Naive thymus-derived CD4-positive, alpha-beta T cell (primary cell): ENCODE measurements around the gene MPZL2. TPM values are rescaled to one million over a fixed set of nuclear protein-coding genes. Genes with fewer than 3 reads are reported as not detected.
A peak's percentile ranks its signal among the peaks of the same experiment; 100 is the strongest.

Source experiments
- ATAC-seq: fragments of 150-1000 bp; cut with Tn5 transposase; 2 replicates; pipeline ENCODE4 v1.10.0; 2021; ENCODE audit warnings: mild to moderate bottlenecking, moderate library complexity
- CTCF ChIA-PET: fragments of 350-600 bp; sonication (Branson Sonifier 250); formaldehyde crosslinking; loops from one replicate; lab custom pipeline; 2021; ENCODE audit warnings: antibody characterized with exemption; lab: Charles Lee
- POLR2A ChIA-PET: fragments of 350-600 bp; sonication (Branson Sonifier 250); formaldehyde crosslinking; loops from one replicate; lab custom pipeline; 2021; ENCODE audit warnings: antibody characterized with exemption, inconsistent platforms; lab: Charles Lee
- DNase-seq, 9 donors: peaks; one replicate each; pipeline versions ENCODE4 v3.0.0 to v3.0.0-alpha.2; 2020 to 2022; ENCODE audit warnings: mixed read lengths in 1 of 9
- H3K27ac ChIP-seq: one replicate; pipeline ENCODE4 v1.7.0; 2013; ENCODE audit warnings: mild to moderate bottlenecking, low read depth, low read length, moderate library complexity
- H3K27me3 ChIP-seq, 2 donors: one replicate each; pipeline ENCODE4 v1.7.0; 2013; ENCODE audit warnings: low read length in 2 of 2, mild to moderate bottlenecking in 2 of 2, moderate library complexity in 2 of 2; ENCODE audit not compliant: control insufficient read depth in 2 of 2, insufficient read depth in 2 of 2
- H3K36me3 ChIP-seq, 3 experiments: 1 replicate in 2 of 3; 2 replicates in 1 of 3; pipeline ENCODE4 v1.7.0; 2013; ENCODE audit warnings: low read length in 3 of 3, mild to moderate bottlenecking in 3 of 3, moderate library complexity in 1 of 3; ENCODE audit not compliant: insufficient read depth in 3 of 3, control insufficient read depth in 2 of 3
- H3K4me1 ChIP-seq, 2 donors: one replicate each; pipeline ENCODE4 v1.7.0; 2013; ENCODE audit warnings: low read length in 2 of 2, mild to moderate bottlenecking in 2 of 2, moderate library complexity in 1 of 2; ENCODE audit not compliant: control insufficient read depth in 2 of 2, insufficient read depth in 2 of 2
- H3K4me3 ChIP-seq: 2 replicates; pipeline ENCODE4 v1.7.0; 2013; ENCODE audit warnings: mild to moderate bottlenecking, low read length
- H3K9me3 ChIP-seq, 3 experiments: 1 replicate in 2 of 3; 2 replicates in 1 of 3; pipeline ENCODE4 v1.7.0; 2013; ENCODE audit warnings: low read length in 3 of 3; ENCODE audit not compliant: control insufficient read depth in 2 of 3
- H3K27ac Mint-ChIP-seq, 9 donors: one replicate each; pipeline ENCODE4 v1.8.0; 2020 to 2022; ENCODE audit warnings: mixed read lengths in 9 of 9, mild to moderate bottlenecking in 8 of 9, moderate library complexity in 5 of 9, inconsistent platforms in 2 of 9
- H3K27me3 Mint-ChIP-seq, 5 donors: one replicate each; pipeline ENCODE4 v1.8.0; 2021 to 2022; ENCODE audit warnings: mixed read lengths in 5 of 5, mild to moderate bottlenecking in 1 of 5
- H3K36me3 Mint-ChIP-seq, 5 donors: one replicate each; pipeline ENCODE4 v1.8.0; 2020 to 2022; ENCODE audit warnings: mixed read lengths in 5 of 5, mild to moderate bottlenecking in 3 of 5, inconsistent platforms in 1 of 5
- H3K4me1 Mint-ChIP-seq, 7 donors: one replicate each; pipeline ENCODE4 v1.8.0; 2020 to 2022; ENCODE audit warnings: mixed read lengths in 7 of 7, mild to moderate bottlenecking in 3 of 7, inconsistent platforms in 1 of 7
- H3K4me3 Mint-ChIP-seq, 10 donors: one replicate each; pipeline ENCODE4 v1.8.0; 2020 to 2022; ENCODE audit warnings: mild to moderate bottlenecking in 10 of 10, mixed read lengths in 10 of 10, moderate library complexity in 6 of 10, inconsistent platforms in 2 of 10
- H3K9me3 Mint-ChIP-seq, 11 donors: one replicate each; pipeline ENCODE4 v1.8.0; 2020 to 2022; ENCODE audit warnings: mixed read lengths in 11 of 11, mild to moderate bottlenecking in 4 of 11, inconsistent platforms in 1 of 11, moderate library complexity in 1 of 11
- intact Hi-C, 2 donors: fragments of 100-400 bp; cut with micrococcal nuclease; formaldehyde crosslinking; loops; one replicate each; pipeline ENCODE4 v1.15.1; 2023
- polyA plus RNA-seq, 2 donors: library from polyadenylated mRNA; unstranded; fragments of 300-500 nt; fragmentation: Illumina TruSeq; gene quantifications; one replicate each; pipeline ENCODE4 v1.2.3, GENCODE V29; 2021
- total RNA-seq, 6 experiments: library from RNA in 5 of 6; stranded (reverse) in 5 of 6; gene quantifications; 1 replicate in 5 of 6; 2 replicates in 1 of 6; pipeline ENCODE4 v1.2.3 and lab custom pipeline; 2021 to 2026

Gene MPZL2
- total and polyA plus RNA-seq, 7 experiments from 2014 or later, result 0.69 to 5.9 (median 1.5) TPM

DNA sequence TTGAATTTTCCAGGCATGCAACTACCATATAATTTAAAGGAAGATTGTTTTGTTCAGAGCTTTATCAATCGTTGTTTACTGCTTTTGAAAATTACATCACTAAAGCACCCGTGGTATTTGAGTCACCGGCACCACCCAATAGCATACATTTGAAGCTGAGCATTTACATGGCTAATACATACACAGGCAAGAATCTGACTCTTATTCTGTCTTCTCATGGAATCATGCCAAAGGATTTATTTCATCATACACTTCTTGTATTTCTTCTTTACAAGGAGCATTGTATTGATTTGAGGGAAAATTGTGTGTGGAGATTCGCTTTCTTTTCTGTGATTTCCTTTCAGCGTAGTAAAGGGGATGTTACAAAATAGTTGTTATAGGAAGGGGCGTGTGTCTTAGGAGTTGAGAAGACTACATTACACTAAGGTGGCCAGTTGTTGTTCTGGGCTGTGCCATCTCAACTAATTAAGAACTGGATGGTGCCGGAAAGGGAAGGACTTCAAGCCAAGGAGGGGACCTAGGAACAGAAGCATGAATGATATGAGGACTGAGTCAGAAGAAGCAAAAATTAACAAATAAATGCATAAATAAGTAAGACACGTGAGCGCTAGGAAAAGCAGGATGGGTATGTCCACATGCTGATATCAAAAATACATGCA lies 27.5 kb upstream of the MPZL2 start:
- Histone ChIP-seq H3K9me3 (no peaks in the 10 kb centered on the region), H3K27me3 (no peaks in the 10 kb centered on the region), H3K36me3 (no peaks in the 10 kb centered on the region), H3K27ac (no peak overlapping the region), H3K4me3 (no peak overlapping the region), H3K4me1 (peaks cover 0 to 17% of the 10 kb centered on the region in 2 donors)
- Mint-ChIP-seq H3K4me1 (peaks cover 12 to 25% (median 20%) of the 10 kb centered on the region in 7 donors), H3K27me3 (no peaks in the 10 kb centered on the region), H3K27ac (no peak overlapping the region), H3K9me3 (peaks cover 0 to 3% (median 0%) of the 10 kb centered on the region in 11 donors), H3K36me3 (peaks cover 0 to 3% (median 0%) of the 10 kb centered on the region in 5 donors), H3K4me3 (no peak overlapping the region)
- intact Hi-C loops, result loop anchor here (1.0 to 10.0 kb wide), 5 partner anchors 39 to 273 kb away; partner anchors contain the start of genes MPZL3 (in 2 of the 2), IFT46 (in 1 of the 2) and JAML (in 1 of the 2)
- no peak for DNase-seq
- ChIA-PET CTCF (interaction anchor here (0.5 to 2.7 kb wide), 20 partner anchors 10 to 121 kb away, joined by 3 to 56 read pairs (median 4); partner anchors contain the start of genes CD3E, JAML and MPZL2), POLR2A (interaction anchor here (0.9 to 1.7 kb wide), 4 partner anchors 55 to 93 kb away, joined by 3 to 8 read pairs (median 5); partner anchors contain the start of gene JAML)
- ATAC-seq, result peak; percentile 72

DNA sequence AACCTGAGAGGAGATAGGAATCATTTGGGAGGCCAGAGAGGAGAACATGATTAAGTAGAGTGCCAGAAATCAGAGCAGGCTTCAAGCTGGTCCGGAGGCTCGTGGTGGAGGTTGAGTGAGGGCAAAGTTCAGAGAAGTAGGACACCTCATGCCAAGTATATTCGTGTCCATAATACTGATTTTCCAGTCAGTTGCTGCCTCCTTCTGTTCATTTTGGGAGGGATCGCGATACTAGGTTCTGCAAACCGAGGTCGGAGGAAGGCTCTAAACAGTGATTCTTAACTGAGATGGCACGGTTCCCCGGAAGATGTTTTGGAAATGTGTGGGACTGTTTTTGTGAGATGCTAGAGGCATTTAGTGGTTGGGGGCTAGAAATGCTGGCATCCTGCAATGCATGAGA lies 26.8 kb upstream of the MPZL2 start:
- Histone ChIP-seq H3K9me3 (no peaks in the 10 kb centered on the region), H3K27ac (no peak overlapping the region), H3K4me1 (peaks cover 0 to 11% of the 10 kb centered on the region in 2 donors), H3K36me3 (no peaks in the 10 kb centered on the region), H3K4me3 (no peak overlapping the region), H3K27me3 (no peaks in the 10 kb centered on the region)
- peaks cover 0 to 5% (median 0%) of the 10 kb centered on the region in 5 donors for H3K36me3 Mint-ChIP-seq
- ATAC-seq (peak; percentile 81), DNase-seq (peak in 8 of 9 donors; percentile 22 to 63 (median 46))
- no peaks in the 10 kb centered on the region for H3K27me3 Mint-ChIP-seq
- H3K9me3 Mint-ChIP-seq, result peaks cover 0 to 3% (median 0%) of the 10 kb centered on the region in 11 donors
- CTCF ChIA-PET, result interaction anchor here (0.6 to 2.7 kb wide), 19 partner anchors 13 to 140 kb away, joined by 3 to 56 read pairs (median 4); partner anchors contain the start of genes CD3E, JAML and MPZL2
- peak overlapping the region in 2 of 10 donors; percentile 30 to 33 for H3K4me3 Mint-ChIP-seq
- POLR2A ChIA-PET, result interaction anchor here (0.6 to 1.6 kb wide), 4 partner anchors 56 to 75 kb away, joined by 3 to 6 read pairs (median 4); partner anchors contain the start of gene JAML
- H3K27ac Mint-ChIP-seq, result peak overlapping the region in 1 of 9 donors; percentile 68
- intact Hi-C loops, result loop anchor here (1.0 to 10.0 kb wide), 5 partner anchors 39 to 274 kb away; partner anchors contain the start of genes MPZL3 (in 2 of the 2), IFT46 (in 1 of the 2) and JAML (in 1 of the 2)
- H3K4me1 Mint-ChIP-seq, result peaks cover 13 to 19% (median 15%) of the 10 kb centered on the region in 7 donors

DNA sequence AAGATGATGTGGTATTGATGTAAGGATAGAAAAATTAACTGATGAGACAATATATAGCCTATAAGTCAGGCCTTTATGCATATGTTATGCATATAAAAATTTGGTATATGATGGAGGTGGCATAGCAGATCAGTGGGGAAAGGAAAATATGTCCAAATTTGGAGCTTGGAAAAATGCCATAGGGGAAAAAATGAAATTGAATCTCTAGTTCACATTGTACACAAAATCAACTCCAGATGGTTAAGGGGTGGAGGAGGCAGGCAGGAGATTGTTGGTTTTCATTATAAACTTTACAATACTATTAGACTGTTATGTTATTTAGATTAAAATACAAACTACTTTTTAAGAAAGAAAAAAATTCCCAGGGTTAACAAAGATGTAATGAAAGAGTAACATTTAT lies 25.3 kb upstream of the MPZL2 start:
- ChIA-PET POLR2A (interaction anchor here (0.6 to 1.2 kb wide), 2 partner anchors 15 to 38 kb away, joined by 4 read pairs; no protein-coding TSS in a partner anchor), CTCF (interaction anchor here (0.6 to 3.4 kb wide), 12 partner anchors 11 to 241 kb away, joined by 3 to 30 read pairs (median 3); partner anchors contain the start of gene CD3D)
- H3K4me1 ChIP-seq, result peaks cover 0 to 9% of the 10 kb centered on the region in 2 donors
- Mint-ChIP-seq H3K4me3 (no peak overlapping the region), H3K36me3 (peaks cover 0 to 5% (median 0%) of the 10 kb centered on the region in 5 donors), H3K9me3 (peaks cover 0 to 3% (median 0%) of the 10 kb centered on the region in 11 donors), H3K4me1 (peaks cover 8 to 20% (median 14%) of the 10 kb centered on the region in 7 donors), H3K27ac (peak overlapping the region in 1 of 9 donors; percentile 9), H3K27me3 (no peaks in the 10 kb centered on the region)
- no peaks in the 10 kb centered on the region for H3K36me3 ChIP-seq
- ATAC-seq (no peak), DNase-seq (no peak)
- H3K27ac ChIP-seq, result no peak overlapping the region
- H3K27me3 ChIP-seq, result no peaks in the 10 kb centered on the region
- no peaks in the 10 kb centered on the region for H3K9me3 ChIP-seq
- H3K4me3 ChIP-seq, result no peak overlapping the region
- intact Hi-C loops, result no loop called here

DNA sequence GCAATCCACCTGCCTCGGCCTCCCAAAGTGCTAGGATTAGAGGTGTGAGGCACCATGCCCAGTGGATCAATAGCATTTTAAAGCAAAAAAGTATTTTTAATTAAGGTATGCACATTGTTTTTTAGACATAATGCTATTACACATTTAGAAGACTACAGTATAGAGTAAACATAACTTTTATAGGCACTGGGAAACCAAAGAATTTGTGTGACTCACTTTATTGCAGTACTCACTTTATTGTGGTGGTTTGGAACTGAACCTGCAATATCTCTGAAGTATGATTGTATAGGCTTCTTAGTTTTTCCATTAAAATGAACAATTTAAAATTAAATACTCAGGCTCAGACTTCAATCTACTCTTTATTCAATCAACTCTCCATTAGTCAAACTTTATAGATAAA lies 22.9 kb upstream of the MPZL2 start:
- H3K4me1 ChIP-seq, result peaks cover 0 to 10% of the 10 kb centered on the region in 2 donors
- ChIA-PET CTCF (interaction anchor here (1.3 to 3.4 kb wide), 3 partner anchors 62 to 88 kb away, joined by 3 to 30 read pairs (median 4); partner anchors contain the start of gene JAML), POLR2A (no interaction called here)
- no peak overlapping the region for H3K27ac Mint-ChIP-seq
- intact Hi-C loops, result no loop called here
- ATAC-seq, result no peak
- peaks cover 0 to 7% (median 0%) of the 10 kb centered on the region in 5 donors for H3K36me3 Mint-ChIP-seq
- no peak overlapping the region for H3K4me3 ChIP-seq
- H3K27me3 Mint-ChIP-seq, result no peaks in the 10 kb centered on the region
- H3K9me3 ChIP-seq, result no peaks in the 10 kb centered on the region
- no peak overlapping the region for H3K27ac ChIP-seq
- peaks cover 0 to 3% (median 0%) of the 10 kb centered on the region in 11 donors for H3K9me3 Mint-ChIP-seq
- H3K4me1 Mint-ChIP-seq, result peaks cover 24 to 39% (median 31%) of the 10 kb centered on the region in 7 donors
- DNase-seq, result no peak
- H3K27me3 ChIP-seq, result no peaks in the 10 kb centered on the region
- H3K4me3 Mint-ChIP-seq, result no peak overlapping the region
- no peaks in the 10 kb centered on the region for H3K36me3 ChIP-seq

DNA sequence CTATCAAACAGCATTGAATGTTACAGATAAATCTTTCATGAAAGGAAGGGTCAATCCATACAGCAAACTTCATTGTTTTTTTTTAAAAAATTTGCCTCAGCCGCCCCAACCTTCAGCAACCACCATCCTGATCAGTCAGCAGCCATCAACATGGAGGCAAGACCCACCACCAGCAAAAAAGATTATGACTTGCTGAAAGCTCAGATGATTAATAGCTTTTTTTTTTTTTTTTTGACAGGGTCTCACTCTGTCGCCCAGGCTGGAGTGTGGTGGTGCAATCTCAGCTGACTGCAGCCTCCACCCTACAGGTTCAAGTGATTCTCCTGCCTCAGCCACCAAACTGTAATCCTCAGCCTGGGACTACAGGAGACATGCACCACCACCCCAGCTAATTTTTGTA lies 22.4 kb upstream of the MPZL2 start:
- H3K4me1 ChIP-seq, result peaks cover 0 to 11% of the 10 kb centered on the region in 2 donors
- no peak overlapping the region for H3K4me3 Mint-ChIP-seq
- H3K9me3 Mint-ChIP-seq, result peaks cover 0 to 3% (median 0%) of the 10 kb centered on the region in 11 donors
- ATAC-seq (no peak), DNase-seq (no peak)
- no peak overlapping the region for H3K27ac Mint-ChIP-seq
- no peak overlapping the region for H3K27ac ChIP-seq
- H3K27me3 ChIP-seq, result no peaks in the 10 kb centered on the region
- H3K4me3 ChIP-seq, result no peak overlapping the region
- POLR2A ChIA-PET, result no interaction called here
- peaks cover 0 to 7% (median 0%) of the 10 kb centered on the region in 5 donors for H3K36me3 Mint-ChIP-seq
- H3K4me1 Mint-ChIP-seq, result peaks cover 25 to 40% (median 29%) of the 10 kb centered on the region in 7 donors
- no peaks in the 10 kb centered on the region for H3K36me3 ChIP-seq
- no peaks in the 10 kb centered on the region for H3K27me3 Mint-ChIP-seq
- no peaks in the 10 kb centered on the region for H3K9me3 ChIP-seq
- intact Hi-C loops, result no loop called here
- CTCF ChIA-PET, result interaction anchor here (1.3 kb wide), 1 partner anchor 87 kb away, joined by 4 read pairs; no protein-coding TSS in a partner anchor

DNA sequence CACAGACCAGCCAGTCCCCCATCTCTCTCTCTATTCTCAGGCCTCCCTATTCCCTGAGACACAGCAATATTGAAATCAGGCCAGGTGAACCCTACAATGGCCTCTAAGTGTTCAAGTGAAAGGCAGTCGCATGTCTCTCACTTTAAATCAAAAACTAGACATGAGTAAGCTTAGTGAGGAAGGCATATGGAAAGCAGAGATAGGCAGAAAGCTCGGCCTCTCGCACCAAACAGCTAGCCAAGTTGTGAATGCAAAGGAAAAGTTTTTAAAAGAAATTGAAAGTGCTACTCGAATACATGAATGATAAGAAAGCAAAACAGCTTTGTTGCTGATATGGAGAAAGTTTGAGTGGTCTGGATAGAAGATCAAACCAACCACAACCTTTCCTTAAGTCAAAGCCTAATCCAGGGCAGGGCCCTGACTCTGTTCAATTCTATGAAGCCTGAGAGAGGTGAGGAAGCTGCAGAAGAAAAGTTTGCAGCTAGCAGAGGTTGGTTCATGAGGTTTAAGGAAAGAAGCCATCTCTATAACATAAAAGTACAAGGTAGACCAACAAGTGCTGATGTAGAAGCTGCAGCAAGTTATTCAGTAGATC lies 19.8 kb upstream of the MPZL2 start:
- H3K9me3 ChIP-seq, result no peaks in the 10 kb centered on the region
- Mint-ChIP-seq H3K27me3 (no peaks in the 10 kb centered on the region), H3K36me3 (peaks cover 0 to 4% (median 0%) of the 10 kb centered on the region in 5 donors), H3K4me3 (peak overlapping the region in 8 of 10 donors; percentile 11 to 60 (median 42)), H3K27ac (peak overlapping the region; percentile 14 to 90 (median 83)), H3K4me1 (peaks cover 23 to 43% (median 27%) of the 10 kb centered on the region in 7 donors), H3K9me3 (peaks cover 0 to 2% (median 0%) of the 10 kb centered on the region in 11 donors)
- H3K4me1 ChIP-seq, result peaks cover 0 to 9% of the 10 kb centered on the region in 2 donors
- H3K27ac ChIP-seq, result peak overlapping the region; percentile 25
- intact Hi-C loops, result loop anchor here (2.0 to 5.0 kb wide), 2 partner anchors 19 to 67 kb away; partner anchors contain the start of gene MPZL2 (in 1 of the 2)
- ChIA-PET CTCF (interaction anchor here (0.7 to 2.3 kb wide), 7 partner anchors 11 to 142 kb away, joined by 3 to 14 read pairs (median 7); no protein-coding TSS in a partner anchor), POLR2A (interaction anchor here (0.6 to 2.1 kb wide), 10 partner anchors 16 to 330 kb away, joined by 3 to 8 read pairs (median 4); partner anchors contain the start of genes JAML and MPZL2)
- H3K27me3 ChIP-seq, result no peaks in the 10 kb centered on the region
- DNase-seq (peak in 1 of 9 donors; percentile 20), ATAC-seq (no peak)
- no peaks in the 10 kb centered on the region for H3K36me3 ChIP-seq
- H3K4me3 ChIP-seq, result no peak overlapping the region
